ENCODE data around the gene MCF2L. TPM values are rescaled to one million over a fixed set of nuclear protein-coding genes. Genes with fewer than 3 reads are reported as not detected.

The MCF2L gene
- total and polyA plus RNA-seq, 4 donors = 21.0 to 78.7 (median 35.9) TPM

DNA sequence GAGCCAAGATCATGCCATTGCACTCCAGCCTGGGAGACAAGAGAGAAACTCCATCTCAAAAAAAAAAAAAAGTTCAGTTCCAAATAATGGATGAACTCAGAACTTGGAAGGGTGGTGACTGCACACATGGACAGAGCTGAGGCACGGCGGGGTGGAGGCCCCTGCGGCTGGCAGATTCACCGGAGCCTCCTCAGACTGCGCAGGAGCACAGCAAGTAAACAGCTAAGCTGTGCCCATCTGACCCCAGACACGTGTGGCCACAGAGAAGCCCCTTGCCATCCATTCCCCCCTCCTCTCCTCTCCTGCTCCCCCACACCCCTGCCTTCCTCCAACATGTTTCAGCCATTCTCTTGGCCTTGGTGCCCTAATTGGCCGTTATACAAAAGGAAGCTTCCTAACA lies 173.9 kb downstream of the MCF2L start:
- Histone ChIP-seq H3K36me3 (ENCODE audit: control insufficient read depth in 4 of 4, insufficient read depth in 4 of 4, low read length in 4 of 4) (peaks cover 0 to 2% (median 0%) of the 10 kb centered on the region in 4 donors), H3K9ac (ENCODE audit: insufficient read depth in 1 of 2, low read length in 2 of 2) (no peak overlapping the region), H3K27me3 (ENCODE audit: control insufficient read depth in 3 of 3, insufficient read depth in 3 of 3, low read length in 2 of 3) (no peaks in the 10 kb centered on the region), H3K27ac (ENCODE audit: low read depth in 1 of 2, low read length in 1 of 2) (no peak overlapping the region), H3K4me3 (no peak overlapping the region), H3K9me3 (ENCODE audit: control insufficient read depth in 4 of 4, insufficient read depth in 3 of 4, low read length in 3 of 4) (no peaks in the 10 kb centered on the region), H3K4me1 (ENCODE audit: control insufficient read depth in 5 of 5, insufficient read depth in 5 of 5, low read length in 5 of 5) (peaks cover 0 to 2% (median 0%) of the 10 kb centered on the region in 5 donors)
- ATAC-seq (ENCODE audit: insufficient read depth, low FRiP score) (no peak), DNase-seq (no peak)
- 83 to 90% methylated on average over 6 to 7 of the region's 7 CpGs for WGBS, 2 donors
- TF ChIP-seq, protein P1, sequence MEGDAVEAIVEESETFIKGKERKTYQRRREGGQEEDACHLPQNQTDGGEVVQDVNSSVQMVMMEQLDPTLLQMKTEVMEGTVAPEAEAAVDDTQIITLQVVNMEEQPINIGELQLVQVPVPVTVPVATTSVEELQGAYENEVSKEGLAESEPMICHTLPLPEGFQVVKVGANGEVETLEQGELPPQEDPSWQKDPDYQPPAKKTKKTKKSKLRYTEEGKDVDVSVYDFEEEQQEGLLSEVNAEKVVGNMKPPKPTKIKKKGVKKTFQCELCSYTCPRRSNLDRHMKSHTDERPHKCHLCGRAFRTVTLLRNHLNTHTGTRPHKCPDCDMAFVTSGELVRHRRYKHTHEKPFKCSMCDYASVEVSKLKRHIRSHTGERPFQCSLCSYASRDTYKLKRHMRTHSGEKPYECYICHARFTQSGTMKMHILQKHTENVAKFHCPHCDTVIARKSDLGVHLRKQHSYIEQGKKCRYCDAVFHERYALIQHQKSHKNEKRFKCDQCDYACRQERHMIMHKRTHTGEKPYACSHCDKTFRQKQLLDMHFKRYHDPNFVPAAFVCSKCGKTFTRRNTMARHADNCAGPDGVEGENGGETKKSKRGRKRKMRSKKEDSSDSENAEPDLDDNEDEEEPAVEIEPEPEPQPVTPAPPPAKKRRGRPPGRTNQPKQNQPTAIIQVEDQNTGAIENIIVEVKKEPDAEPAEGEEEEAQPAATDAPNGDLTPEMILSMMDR (IDR thresholded peaks at IDR 0.05; ENCODE audit: control extremely low read depth, extremely low read depth) = no peak

DNA sequence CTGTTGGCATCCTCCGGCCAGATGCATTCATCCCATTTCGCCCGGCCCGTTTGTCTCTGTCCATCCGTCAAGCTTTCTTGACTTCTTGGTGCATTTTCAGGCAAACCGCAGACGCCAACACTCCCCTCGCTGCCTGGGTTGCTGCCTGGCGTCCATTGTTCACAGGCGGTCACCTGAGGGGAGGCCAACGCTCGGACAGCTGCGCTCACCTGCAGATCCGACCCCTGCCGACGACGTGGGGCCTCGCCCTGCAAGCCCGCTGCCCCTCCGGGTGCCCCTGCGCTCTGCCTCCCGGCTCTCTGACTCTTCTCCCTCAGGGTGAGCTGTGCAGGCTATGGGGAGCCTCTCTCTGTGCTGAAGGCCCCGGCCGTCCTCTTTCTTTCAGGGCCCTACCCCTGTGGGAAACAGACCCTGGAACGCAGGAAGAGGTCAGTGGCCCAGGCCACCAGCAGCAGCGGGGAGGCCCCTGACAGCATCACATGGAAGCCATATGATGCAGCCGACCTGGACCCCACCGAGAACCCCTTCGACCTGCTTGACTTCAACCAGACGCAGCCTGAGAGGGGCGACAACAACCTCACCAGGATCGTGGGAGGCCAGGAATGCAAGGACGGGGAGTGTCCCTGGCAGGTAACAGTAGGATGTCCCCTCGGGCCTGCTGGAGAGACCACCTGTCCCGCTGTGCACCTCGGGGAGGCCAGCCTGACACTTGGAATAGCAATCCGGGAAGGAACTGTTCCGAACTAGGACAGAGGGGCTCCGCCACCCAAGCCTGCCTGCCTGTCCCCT lies 174.6 kb downstream of the MCF2L start:
- Histone ChIP-seq H3K9me3 (ENCODE audit: control insufficient read depth in 4 of 4, insufficient read depth in 3 of 4, low read length in 3 of 4) (no peaks in the 10 kb centered on the region), H3K27me3 (ENCODE audit: control insufficient read depth in 3 of 3, insufficient read depth in 3 of 3, low read length in 2 of 3) (no peaks in the 10 kb centered on the region), H3K36me3 (ENCODE audit: control insufficient read depth in 4 of 4, insufficient read depth in 4 of 4, low read length in 4 of 4) (peaks cover 0 to 2% (median 0%) of the 10 kb centered on the region in 4 donors), H3K27ac (ENCODE audit: low read depth in 1 of 2, low read length in 1 of 2) (no peak overlapping the region), H3K4me1 (ENCODE audit: control insufficient read depth in 5 of 5, insufficient read depth in 5 of 5, low read length in 5 of 5) (peaks cover 0 to 2% (median 0%) of the 10 kb centered on the region in 5 donors), H3K9ac (ENCODE audit: insufficient read depth in 1 of 2, low read length in 2 of 2) (no peak overlapping the region), H3K4me3 (no peak overlapping the region)
- WGBS, 2 donors = 87% methylated on average over 39 of the region's 39 CpGs
- ATAC-seq (ENCODE audit: insufficient read depth, low FRiP score) (no peak), DNase-seq (no peak)
- TF ChIP-seq, protein P1 (IDR thresholded peaks at IDR 0.05; ENCODE audit: control extremely low read depth, extremely low read depth) = no peak

DNA sequence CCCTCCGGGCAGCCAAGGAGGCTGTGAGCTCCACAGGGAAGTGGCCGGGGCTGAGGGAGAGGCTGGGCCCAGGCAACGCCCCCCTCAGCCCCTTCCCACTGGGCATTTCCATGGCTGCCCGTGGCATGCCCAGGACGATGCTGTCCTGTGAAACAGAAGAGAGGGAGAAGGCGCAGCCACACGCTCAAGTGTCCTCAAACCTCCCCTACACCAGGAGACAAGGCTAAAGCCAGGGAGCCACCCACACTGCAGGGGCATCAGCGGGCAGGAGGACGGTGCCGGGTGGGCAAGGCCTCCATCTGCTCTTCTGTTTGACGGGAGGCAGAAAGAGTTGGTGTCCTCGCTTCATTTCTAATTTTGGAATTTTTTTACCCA lies 175.2 kb downstream of the MCF2L start:
- no peaks in the 10 kb centered on the region for H3K9me3 ChIP-seq (ENCODE audit: control insufficient read depth in 4 of 4, insufficient read depth in 3 of 4, low read length in 3 of 4)
- DNase-seq (no peak), ATAC-seq (ENCODE audit: insufficient read depth, low FRiP score) (no peak)
- H3K27me3 ChIP-seq (ENCODE audit: control insufficient read depth in 3 of 3, insufficient read depth in 3 of 3, low read length in 2 of 3) = no peaks in the 10 kb centered on the region
- no peak overlapping the region for H3K4me3 ChIP-seq
- H3K27ac ChIP-seq (ENCODE audit: low read depth in 1 of 2, low read length in 1 of 2) = no peak overlapping the region
- WGBS, 2 donors = 88 to 91% methylated on average over 12 of the region's 12 CpGs
- no peaks in the 10 kb centered on the region for H3K4me1 ChIP-seq (ENCODE audit: control insufficient read depth in 5 of 5, insufficient read depth in 5 of 5, low read length in 5 of 5)
- TF ChIP-seq, protein P1 (IDR thresholded peaks at IDR 0.05; ENCODE audit: control extremely low read depth, extremely low read depth) = no peak
- H3K9ac ChIP-seq (ENCODE audit: insufficient read depth in 1 of 2, low read length in 2 of 2) = no peak overlapping the region
- peaks cover 0 to 2% (median 0%) of the 10 kb centered on the region in 4 donors for H3K36me3 ChIP-seq (ENCODE audit: control insufficient read depth in 4 of 4, insufficient read depth in 4 of 4, low read length in 4 of 4)

All from lung (tissue), 12 donors.